Activated effector memory CD4-positive, alpha-beta T cell treated with Interleukin-2 at 50 U/mL for 16 hours (primary cell): ENCODE data around the gene CFAP92.

Experiments used
- DNase-seq: peaks from one replicate; pipeline ENCODE4 v3.0.0-alpha.2; 2020

Gene CFAP92

DNA sequence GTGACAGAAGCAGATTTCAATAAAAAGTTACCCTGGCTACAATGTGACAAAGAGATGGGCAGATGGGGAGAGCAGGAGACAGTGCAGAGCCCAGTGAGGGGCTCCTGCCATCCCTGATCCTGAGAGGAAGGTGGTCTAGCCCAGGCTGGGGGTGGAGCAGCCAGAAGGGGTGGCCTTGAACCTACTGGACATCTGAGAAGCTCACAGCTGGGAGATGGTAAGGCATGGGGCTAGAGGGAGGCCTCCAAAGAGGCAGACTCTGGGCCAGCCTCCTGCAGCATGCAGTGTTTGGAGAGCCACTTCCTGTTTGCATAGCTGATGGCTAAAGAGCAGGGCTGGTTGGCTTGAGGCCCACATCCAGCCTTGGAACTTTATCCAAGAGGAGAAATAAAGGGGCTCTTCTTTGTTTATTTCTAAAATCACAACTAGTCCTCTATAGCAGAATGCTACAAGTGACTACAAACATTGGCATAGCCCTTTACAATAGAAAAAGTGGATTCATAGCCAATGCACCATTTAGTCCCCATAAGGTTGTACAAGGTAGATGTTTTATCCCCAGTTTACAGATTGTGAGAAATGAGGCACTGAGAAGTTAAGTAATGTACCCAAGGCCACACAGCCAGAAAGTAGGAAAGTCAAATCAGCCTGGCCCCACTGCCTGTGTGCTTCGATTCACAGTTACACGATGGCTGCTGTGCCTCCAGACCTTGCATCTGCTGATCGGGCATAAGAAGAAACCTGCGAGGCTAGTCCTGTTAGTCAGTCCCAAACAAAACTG, 11.8 kb upstream of the CFAP92 start:
- DNase-seq, result no peak

DNA sequence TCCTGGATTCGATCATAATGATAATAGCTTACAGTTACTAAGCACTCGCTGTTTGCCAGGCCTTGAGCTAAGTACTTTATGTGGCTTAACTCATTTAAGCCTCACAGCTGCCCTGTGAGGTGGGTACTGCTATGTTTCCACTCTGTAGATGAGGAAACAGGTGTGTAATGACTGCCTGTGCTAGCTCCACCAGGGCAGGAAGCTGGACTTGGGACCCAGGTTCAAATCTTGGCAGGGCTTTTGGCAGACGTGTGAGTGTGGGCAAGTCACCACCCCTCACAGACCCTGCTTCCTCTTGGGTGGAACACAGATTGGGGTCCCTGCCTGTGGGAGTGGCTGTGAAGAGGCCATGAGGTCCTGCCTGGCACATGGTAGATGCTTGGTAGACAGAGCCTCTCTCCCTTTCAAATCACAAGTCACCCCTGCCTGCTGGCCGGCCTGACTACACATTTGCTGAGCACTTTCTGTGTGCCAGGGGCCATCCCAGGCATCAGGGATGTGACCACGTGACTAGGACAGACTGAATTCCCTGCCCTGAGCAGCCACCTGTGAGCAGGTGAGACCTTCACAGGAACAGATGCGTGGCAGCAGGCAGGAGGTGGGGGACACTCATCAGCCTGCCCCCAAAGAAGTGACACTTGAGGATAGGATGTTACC, 10.9 kb upstream of the CFAP92 start:
- DNase-seq, result no peak

DNA sequence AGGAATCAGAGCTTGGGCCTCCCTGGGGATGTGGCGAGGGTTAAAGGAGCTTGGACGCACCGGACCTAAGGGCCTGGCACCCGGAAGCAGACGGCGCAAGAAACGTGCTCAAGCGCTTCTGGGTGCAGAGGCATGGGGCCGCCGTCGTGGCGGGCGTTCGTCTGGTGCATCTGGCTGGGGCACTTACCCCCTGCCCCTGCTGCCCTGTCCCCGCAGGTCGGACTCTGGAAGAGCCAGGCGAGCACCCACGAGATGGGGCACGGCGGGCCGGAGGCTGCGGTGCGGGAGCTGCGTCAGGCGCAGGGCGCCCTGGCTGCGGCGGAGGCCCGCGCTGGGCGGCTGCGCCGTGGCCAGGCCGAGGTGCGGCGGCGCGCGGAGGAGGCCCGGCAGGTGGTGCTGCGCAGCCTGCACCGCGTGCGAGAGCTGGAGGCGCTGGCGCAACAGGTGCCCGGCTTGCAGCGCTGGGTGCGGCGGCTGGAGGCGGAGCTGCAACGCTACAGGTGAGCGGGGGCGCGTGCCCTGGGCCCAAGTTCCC, 9.8 kb upstream of the CFAP92 start:
- peak; percentile 40 for DNase-seq

DNA sequence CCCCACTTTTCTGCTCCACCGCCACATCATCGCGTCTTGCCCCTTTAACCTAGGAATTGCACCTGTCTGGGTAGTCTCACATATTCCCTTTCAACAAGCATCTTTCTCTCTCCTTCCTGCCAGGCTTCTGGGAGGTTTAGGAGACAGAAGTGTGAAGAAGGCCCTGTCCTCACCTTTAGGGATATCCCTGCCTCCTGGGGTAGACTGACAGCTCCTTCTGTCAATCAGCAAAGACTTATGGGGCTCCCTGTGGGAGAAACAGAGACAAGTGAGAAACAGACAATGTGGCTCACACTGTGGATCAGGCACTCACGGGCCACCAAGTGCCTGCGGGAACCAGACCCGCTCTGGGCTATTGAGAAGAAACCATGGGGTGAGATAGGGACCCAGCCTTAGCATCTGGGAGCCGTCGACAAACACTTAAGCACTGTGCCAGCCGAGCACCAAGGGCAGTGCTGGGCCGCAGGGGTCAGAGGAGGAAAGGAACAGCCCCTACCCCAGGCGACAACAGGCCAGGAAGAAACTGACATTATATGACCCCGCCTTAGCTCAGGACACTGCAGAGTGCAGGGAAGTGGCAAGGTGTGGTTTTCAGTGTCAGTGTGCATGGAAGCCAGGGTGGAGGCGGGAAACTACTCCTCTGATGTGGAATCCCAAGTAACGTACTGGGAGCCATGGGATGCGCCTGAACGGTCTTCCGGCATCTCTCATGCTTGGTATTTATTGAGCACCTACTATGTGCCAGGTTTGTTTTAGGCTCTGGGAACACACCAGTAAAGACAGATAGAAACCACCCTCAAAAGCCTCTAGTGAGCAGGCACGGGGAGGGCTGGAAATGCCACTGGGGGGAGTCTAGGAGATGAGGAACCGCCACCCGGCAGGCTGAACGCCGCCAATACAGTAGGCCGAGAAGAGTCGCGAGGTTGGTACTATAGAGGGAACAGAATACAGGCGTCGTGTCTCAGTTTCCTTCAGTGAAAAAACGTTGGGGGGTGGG, 9.0 kb upstream of the CFAP92 start:
- DNase-seq, result no peak

DNA sequence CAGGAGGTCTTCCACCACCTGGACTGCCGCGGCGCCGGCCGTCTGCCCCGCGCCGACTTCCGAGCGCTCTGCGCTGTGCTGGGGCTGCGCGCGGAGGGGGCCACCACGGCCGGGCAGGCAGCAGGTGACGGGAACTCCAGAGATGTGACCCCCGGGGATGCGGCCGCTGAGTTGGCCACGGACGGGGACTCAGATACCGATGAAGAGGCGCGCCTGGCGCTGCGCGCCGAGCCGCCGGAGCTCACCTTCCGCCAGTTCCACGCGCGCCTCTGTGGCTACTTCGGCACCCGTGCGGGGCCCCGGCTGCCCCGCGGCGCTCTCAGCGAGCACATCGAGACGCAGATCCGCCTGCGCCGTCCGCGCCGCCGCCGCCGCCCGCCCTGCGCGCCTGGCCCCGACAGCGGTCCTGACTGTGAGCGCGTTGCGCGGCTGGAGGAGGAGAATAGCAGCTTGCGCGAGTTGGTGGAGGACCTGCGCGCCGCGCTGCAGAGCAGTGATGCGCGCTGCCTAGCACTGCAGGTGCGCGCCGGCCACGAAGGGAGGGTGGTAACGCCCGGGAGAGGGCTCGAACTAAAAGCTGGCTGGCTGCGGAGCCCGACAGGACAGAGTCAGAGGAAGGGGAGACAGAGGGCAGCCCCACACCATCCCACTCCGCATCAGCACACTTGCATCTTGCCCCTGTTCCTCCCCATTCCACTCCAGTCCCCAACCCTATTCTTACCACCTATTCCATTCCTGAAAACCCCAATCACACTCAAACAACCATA, 8.1 kb upstream of the CFAP92 start:
- no peak for DNase-seq

DNA sequence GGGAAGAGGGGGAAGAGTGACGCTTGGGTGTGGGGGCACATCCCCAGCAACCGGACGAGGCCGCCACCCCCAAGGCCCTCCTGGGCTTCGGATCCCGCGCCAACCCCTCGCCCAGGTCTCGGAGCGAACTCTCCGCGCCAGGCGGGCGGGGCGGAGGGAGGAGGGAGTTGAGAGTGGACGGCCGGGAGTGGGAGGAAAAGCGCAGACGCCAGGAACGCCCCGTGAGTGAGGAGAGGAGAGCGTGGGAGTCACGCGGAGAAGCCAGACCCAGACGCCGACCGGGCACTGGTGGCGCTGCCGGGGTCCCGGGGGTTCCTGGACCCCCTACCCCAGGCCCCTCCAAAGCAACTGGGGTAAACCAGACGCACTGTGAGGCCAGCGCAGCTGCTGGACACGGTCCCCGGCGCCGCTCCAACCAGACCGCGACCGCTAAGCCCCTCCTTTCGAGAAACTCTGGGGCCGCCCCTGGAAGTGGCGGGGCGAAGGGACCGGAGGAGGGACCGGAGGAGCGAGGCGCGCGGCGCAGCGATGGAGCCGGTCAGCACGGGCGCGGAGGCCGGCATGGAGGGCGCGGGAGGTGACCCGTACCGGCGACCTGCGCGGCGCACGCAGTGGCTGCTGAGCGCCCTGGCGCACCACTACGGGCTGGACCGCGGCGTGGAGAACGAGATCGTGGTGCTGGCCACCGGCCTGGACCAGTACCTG, 7.4 kb upstream of the CFAP92 start, which contains the start of gene EFCC1:
TSS of gene EFCC1 (plus strand) at position 204 of the 705 bp plus-strand sequence. CDS start at position 529, 325 bp downstream.
- DNase-seq, result no peak

DNA sequence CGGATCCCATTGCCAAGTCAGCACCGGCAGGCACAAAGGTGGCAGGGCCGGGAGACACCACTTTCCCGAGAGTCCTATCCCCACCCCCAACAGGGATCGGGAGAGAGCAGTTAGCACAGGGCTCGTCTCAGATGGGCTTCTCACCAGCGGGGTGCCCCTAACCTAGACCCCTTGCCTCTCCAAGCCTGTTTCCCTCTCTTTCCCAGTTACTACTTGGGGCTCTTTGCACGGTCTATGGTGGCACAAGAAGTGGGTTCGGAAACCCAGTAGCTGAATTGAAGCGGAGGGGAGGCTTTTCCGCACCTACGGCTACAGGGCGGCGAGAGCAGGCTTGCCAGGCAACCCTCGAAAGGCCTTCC, 6.8 kb upstream of the CFAP92 start:
- no peak for DNase-seq

DNA sequence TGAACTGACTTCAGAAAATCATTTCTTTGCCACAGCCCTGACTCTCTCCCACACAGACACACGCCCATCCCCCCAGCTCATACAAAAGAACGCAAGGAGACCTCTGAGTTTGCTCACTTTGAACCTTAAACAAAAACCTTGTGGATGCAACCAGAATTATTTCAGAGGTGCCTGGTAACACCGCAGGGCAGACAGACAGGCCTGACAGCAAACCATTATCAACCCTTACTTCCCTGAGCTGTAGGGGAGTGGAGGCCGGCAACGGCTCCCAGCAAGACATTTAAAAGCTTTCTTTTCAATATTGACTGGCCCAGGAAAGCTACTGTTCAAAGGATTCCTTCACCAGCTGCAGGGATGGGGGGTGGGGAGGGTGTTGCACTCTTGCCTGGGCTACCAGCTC, 5.2 kb upstream of the CFAP92 start:
- no peak for DNase-seq

DNA sequence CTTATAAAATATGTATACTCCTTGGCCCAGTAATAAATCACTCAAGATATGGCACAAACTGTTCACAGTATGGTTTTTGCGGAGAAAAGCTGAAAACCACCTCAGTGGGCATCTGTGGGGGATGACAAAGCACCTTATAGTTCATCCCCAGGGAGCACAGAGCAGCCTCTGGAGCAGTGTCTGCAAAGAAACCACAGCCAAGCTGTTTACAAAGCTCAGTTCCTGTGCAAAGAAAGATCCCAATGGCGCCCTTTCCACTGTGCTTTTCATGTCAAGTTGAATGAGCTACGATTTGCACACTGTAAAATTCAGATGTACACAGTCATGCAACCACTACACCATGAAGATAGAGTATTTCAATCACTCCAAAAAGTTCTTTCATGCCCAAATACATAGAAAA, 4.7 kb upstream of the CFAP92 start:
- DNase-seq, result no peak

DNA sequence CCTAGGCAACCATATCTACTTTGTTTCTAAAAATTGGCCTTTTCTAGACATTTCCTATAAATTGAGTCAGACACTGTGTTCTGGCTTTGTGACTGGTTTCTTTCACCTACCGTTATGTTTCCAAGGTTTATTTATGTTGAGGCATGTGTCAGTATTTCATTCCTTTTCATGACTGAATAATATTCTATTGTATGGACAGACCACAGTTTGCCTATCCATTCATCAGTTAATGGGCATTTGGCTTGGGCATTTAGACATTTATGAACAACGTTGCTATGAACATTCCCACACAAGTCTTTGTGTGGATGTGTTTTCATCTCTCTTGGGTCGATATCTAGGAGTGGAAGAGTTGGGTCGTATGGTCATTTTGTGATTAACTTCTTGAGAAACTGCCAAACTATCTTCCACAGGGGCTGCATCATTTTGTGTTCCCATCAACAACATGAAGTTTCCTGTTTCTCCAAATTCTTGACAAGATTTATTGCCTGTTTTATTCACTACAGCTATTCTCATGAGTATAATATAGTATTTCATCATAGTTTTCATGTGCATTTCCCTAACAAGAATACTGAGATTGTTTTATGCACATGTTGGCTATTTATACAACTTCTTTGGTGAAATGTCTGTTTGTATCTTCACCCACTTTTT, 3.7 kb upstream of the CFAP92 start:
- DNase-seq, result no peak

DNA sequence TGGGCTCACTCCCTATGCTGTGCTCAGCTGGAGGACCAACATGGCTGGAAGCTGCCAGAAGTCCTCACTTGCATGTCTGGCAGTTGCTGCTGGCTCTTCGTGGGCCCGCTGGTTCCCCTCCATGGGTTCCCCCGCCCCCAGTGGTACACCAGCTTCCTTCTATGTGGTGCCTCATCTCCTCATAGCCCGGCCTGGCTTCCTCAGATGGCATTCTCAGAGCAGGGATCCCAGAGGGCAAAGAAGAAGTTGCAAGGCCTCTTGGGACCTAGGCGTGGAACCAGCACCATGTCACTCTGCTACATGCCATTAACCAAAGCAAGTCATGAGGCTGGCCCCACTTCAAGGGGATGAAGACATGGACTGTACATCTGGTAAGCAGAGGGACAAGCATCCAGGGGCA, 2.9 kb upstream of the CFAP92 start:
- no peak for DNase-seq

DNA sequence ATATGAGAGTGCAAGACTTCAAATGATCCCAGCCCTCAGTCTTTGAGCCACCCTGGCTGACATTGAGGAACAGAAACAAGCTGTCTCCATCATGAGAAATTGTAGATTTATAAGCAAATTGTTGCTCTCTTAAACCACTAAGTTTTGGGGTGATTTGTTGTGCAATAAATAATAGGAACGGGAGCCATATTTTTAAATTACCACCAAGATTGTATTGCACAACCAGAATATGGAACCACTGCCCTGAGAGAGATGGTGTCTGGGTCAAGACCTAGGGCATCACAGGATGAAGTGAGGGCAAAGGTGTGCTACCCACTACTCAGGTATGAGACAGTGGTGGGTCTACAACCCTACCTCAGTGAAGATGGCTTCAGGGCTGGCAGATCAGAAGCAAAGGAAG, 2.3 kb upstream of the CFAP92 start:
- no peak for DNase-seq

DNA sequence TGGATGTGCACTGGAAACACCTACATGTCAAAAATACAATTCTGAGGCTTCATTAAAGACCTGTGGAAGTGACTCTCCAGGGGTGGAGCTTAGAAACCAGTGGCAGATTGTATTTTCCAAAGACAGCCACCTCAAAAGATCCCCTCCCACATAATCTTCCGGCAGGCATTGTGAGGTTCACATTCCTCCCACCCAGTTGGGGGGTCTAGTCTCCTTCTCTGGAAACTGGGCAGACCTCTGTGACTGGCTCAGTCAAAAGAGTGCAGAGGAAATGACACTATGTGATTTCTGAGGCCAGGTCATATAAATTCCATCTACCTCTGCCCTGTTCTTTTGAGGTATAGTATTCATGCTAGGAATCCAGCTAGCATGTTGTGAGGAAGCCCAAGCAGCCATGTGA, 1.9 kb upstream of the CFAP92 start:
- DNase-seq, result no peak

DNA sequence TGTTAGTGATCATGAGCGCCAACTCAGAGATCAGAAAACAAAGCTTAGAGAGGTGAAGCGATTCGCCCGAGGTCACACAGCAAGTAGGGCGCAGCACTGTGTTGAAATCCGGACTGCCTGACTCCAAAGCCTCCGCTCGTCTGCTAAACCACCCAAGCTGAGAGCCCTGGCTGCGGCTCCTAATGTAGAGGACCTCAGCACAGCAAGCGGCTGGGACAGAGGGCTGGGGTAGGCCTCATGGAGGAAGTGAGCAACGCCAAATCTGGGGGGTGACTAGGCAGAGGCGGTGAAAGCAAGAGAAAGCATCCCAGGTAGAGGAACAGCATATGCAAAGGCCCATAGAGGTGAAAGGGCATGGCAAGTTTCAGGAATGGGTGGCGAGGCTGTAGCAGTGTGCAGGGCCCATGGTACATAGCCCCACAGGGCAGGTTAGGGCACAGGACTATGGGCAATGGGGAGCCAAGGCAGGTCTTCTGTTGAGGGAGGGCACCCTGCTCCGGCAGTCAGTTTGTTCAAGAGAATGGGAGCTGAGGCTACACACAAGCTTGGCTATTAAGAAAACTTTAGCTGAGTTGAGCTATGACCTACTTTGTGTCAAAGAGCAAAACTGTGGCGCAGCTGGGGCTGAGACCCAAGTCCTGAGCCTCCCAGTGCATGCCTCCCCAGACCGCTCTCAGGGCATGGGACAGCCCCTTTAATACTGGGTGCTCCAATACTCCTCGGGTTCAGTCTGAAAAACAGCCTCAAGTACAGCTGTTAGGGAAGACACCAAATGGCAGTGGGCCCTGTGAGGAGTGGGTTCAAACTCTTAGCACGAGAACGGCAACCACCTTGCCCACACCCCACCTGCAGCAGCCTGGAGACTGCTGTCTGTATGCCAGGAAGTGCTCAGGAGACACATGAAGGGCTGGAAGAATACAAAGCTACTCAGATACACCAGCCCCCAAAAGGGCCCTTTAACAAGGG, 988 bp upstream of the CFAP92 start:
- no peak for DNase-seq

DNA sequence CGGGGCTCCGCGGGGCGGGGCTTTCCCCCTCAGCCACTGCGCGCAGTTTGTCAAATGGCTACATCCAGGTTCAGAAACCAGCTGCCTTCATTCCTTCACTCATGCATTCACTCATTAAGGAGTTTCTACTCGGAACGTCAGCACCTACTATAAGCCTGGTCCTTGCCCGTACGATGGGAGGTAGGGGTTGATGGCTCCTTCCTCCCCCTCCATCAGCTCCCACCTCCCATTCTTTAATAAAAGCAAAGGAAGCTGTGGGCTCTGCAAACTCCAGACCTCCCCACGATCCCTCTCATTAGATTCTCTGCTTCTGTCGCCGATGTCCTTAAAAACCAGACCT, 267 bp upstream of the CFAP92 start:
- DNase-seq, result no peak

DNA sequence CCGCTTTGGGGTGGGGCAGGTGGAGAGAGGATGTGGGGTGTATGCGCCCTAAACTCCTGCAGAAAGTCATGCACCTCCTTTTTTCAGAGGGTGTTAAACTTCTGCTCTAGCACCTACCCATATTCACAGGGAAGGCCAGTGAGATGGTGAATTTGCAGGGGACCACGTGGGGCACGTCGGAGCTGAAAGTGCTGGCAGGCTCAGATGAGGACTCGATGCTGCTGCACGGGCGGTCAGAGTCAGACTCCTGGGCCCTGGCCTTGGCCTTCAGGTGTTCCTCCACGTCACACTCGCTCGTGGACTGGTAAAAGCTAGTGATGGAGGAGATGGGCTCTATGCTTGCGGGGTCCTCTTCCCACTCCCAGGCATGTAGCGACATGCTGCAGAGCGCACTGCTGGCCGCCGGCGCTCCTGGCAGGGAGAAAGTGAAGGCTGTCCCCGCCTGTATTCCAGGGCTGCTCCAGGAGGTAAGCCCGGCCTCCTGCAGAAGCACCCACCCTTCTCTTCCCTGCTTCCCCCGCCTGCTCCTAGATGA, 883 bp downstream of the CFAP92 start:
- no peak for DNase-seq

DNA sequence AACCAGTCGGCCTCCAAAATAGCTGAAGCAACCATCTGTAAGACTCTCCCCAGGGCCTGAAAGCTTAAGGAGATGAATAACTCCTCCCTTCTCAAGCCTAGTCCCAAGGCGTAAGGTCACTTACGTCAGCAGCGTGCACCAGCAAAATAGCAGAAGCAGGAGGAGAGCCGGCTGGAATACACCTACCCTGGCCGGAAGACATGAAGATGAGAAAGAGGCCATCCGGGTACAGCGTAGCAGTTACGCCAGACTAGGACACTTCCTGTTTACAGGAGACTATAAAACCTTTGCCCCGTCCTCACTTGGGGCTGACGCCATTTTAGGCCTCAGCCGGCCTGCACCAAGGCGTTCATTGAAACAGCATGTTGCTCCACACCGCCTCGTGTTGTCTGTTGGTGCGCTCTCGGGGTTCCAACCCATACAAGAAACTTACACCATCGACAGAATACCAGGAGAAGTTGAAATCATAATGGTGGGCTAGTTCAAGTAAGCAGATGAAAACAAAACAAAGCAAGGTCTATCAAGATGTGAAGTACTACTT, 2.5 kb downstream of the CFAP92 start:
- DNase-seq, result no peak

DNA sequence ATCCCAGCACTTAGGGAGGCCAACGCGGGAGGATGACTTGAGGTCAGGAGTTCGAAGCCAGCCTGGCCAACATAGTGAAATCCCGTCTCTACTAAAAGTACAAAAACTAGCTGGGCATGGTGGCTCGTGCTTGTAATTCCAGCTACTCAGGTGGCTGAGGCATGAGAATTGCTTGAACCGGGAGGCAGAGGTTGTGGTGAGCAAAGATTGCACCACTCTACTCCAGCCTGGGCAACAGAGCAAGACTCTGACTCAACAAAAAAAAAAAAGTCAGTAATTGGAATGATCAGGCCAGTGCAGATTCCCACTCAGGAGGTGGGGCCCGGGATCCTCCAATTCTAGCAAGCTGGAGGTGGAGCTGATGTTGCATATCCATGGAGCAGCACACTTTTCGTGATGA, 5.6 kb downstream of the CFAP92 start:
- DNase-seq, result no peak

DNA sequence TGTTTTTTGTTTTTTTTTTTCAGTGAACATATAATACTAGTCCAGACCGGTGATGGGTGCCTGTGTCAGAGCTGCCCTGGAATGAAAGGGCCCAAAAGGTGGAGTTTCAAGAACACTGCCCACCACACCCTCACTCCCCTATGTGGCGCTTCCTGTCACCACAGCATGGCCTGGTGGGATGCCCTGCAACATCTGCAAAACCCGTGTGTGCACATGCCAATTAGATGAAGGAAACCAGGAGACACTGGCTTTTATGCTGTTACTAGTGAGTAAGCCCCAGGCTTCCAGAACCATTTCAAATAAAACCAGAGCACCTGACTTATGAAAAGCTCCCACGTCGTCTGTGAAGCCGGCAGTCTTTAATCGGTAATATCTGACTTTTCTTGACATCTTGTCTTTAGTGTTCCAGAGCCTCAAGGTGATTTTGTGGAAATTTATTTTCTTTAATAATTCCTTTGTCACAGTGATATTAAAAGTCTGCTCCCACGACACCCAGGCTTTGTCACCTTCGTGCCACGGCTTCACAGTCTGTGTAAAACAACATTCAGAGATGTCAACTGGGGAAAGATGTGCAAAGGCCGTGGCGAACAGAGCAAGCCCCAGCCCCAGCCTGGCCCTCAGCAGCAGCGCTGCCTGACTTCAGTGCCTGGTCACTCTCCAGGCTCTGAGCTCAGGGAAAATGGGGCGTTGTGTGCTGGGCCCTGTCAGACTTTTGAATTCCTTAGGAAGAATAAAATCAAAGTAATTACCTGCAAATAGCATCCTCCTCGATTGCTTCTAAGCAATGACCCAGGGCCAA, 6.4 kb downstream of the CFAP92 start:
- DNase-seq, result no peak
